Epidermal melanocyte (primary cell): ENCODE data around the gene HNF1B.
"Not testable (repeated sequence)": the region's sequence is repeated elsewhere in the genome, so short reads cannot be mapped to it uniquely, and the experiment has no call there.

ENCODE experiments used
- DNase-seq: peaks from one replicate; pipeline ENCODE4 v3.0.0; 2011; ENCODE audit warnings: low spot score; ENCODE audit not compliant: insufficient read length

HNF1B gene

GRCh38 chr17:37744961-37745800 is at the start of gene HNF1B:
Gene HNF1B, minus strand, starts transcription at chr17:37745059. Its CDS starts 175 bp downstream, at chr17:37744884.
- DNase-seq: no peak

- no peak for DNase-seq
Measured at GRCh38 chr17:37792787-37793186, 47.9 kb upstream of the HNF1B start.

- no peak for DNase-seq
Measured at GRCh38 chr17:37791447-37792399, 46.9 kb upstream of the HNF1B start.

GRCh38 chr17:37789771-37790541 is 45.1 kb upstream of the HNF1B start:
- no peak for DNase-seq

GRCh38 chr17:37789021-37789565 is 44.2 kb upstream of the HNF1B start:
- DNase-seq: no peak

GRCh38 chr17:37788526-37788925 is 43.7 kb upstream of the HNF1B start:
- DNase-seq: no peak

GRCh38 chr17:37787055-37787757 is 42.3 kb upstream of the HNF1B start:
- DNase-seq: no peak

- DNase-seq: no peak
Measured at GRCh38 chr17:37786481-37786880, 41.6 kb upstream of the HNF1B start.

- DNase-seq: not testable (repeated sequence)
Measured at GRCh38 chr17:37782460-37782859, 37.6 kb upstream of the HNF1B start.

GRCh38 chr17:37781451-37781850 is 36.6 kb upstream of the HNF1B start:
- DNase-seq: no peak

- DNase-seq: no peak
Measured at GRCh38 chr17:37779554-37779953, 34.7 kb upstream of the HNF1B start.

GRCh38 chr17:37774504-37774903 is 29.6 kb upstream of the HNF1B start:
- no peak for DNase-seq

GRCh38 chr17:37772982-37773381 is 28.1 kb upstream of the HNF1B start:
- no peak for DNase-seq

- DNase-seq: no peak
Measured at GRCh38 chr17:37770631-37771518, 26.0 kb upstream of the HNF1B start.

- DNase-seq: no peak
Measured at GRCh38 chr17:37769050-37769449, 24.2 kb upstream of the HNF1B start.

GRCh38 chr17:37768438-37768837 is 23.6 kb upstream of the HNF1B start:
- DNase-seq: no peak

GRCh38 chr17:37766971-37767370 is 22.1 kb upstream of the HNF1B start:
- DNase-seq: no peak

GRCh38 chr17:37764383-37764782 is 19.5 kb upstream of the HNF1B start:
- no peak for DNase-seq

GRCh38 chr17:37762666-37763065 is 17.8 kb upstream of the HNF1B start:
- no peak for DNase-seq
